Measurements from ENCODE around the gene GABRB1. TPM values are rescaled to one million over a fixed set of nuclear protein-coding genes. Genes with fewer than 3 reads are reported as not detected.

GABRB1 gene
- polyA plus RNA-seq, 4 donors = 0.18 to 0.78 TPM; not detected in 2

GRCh38 chr4:47410271-47410670 lies 378.9 kb downstream of the GABRB1 start:
- H3K4me3 ChIP-seq (ENCODE audit: low read depth in 1 of 3, low read length in 3 of 3) = no peak overlapping the region
- no peak for FAIRE-seq
- WGBS, 3 donors = 72 to 84% (median 79%) methylated on average over 1 of the region's 1 CpG
- H3K36me3 ChIP-seq (ENCODE audit: control insufficient read depth in 3 of 3, insufficient read depth in 2 of 3, low read depth in 1 of 3, low read length in 3 of 3) = no peaks in the 10 kb centered on the region
- no peak for DNase-seq
- H3K9me3 ChIP-seq (ENCODE audit: control insufficient read depth in 2 of 2, insufficient read depth in 1 of 2, low read depth in 1 of 2, low read length in 1 of 2) = no peaks in the 10 kb centered on the region
- H3K4me1 ChIP-seq (ENCODE audit: control insufficient read depth in 3 of 3, insufficient read depth in 2 of 3, low read depth in 1 of 3, low read length in 2 of 3) = no peaks in the 10 kb centered on the region
- no peak overlapping the region for H3K27ac ChIP-seq (ENCODE audit: low read depth in 1 of 3, low read length in 2 of 3)
- peaks cover 0 to 4% (median 2%) of the 10 kb centered on the region in 3 donors for H3K27me3 ChIP-seq (ENCODE audit: control insufficient read depth in 3 of 3, insufficient read depth in 3 of 3, low read length in 3 of 3)

- no peak overlapping the region for H3K4me3 ChIP-seq (ENCODE audit: low read depth in 1 of 3, low read length in 3 of 3)
- WGBS, 3 donors = 55 to 85% (median 73%) methylated on average over 2 of the region's 2 CpGs
- H3K27ac ChIP-seq (ENCODE audit: low read depth in 1 of 3, low read length in 2 of 3) = no peak overlapping the region
- FAIRE-seq (no peak), DNase-seq (no peak)
- no peaks in the 10 kb centered on the region for H3K4me1 ChIP-seq (ENCODE audit: control insufficient read depth in 3 of 3, insufficient read depth in 2 of 3, low read depth in 1 of 3, low read length in 2 of 3)
- no peaks in the 10 kb centered on the region for H3K9me3 ChIP-seq (ENCODE audit: control insufficient read depth in 2 of 2, insufficient read depth in 1 of 2, low read depth in 1 of 2, low read length in 1 of 2)
- H3K27me3 ChIP-seq (ENCODE audit: control insufficient read depth in 3 of 3, insufficient read depth in 3 of 3, low read length in 3 of 3) = peaks cover 0 to 4% (median 0%) of the 10 kb centered on the region in 3 donors
- no peaks in the 10 kb centered on the region for H3K36me3 ChIP-seq (ENCODE audit: control insufficient read depth in 3 of 3, insufficient read depth in 2 of 3, low read depth in 1 of 3, low read length in 3 of 3)
These were observed 382.2 kb downstream of the GABRB1 start for GRCh38 chr4:47413521-47413920.

- Histone ChIP-seq H3K4me3 (ENCODE audit: low read depth in 1 of 3, low read length in 3 of 3) (no peak overlapping the region), H3K36me3 (ENCODE audit: control insufficient read depth in 3 of 3, insufficient read depth in 2 of 3, low read depth in 1 of 3, low read length in 3 of 3) (no peaks in the 10 kb centered on the region), H3K27me3 (ENCODE audit: control insufficient read depth in 3 of 3, insufficient read depth in 3 of 3, low read length in 3 of 3) (no peaks in the 10 kb centered on the region), H3K27ac (ENCODE audit: low read depth in 1 of 3, low read length in 2 of 3) (no peak overlapping the region), H3K9me3 (ENCODE audit: control insufficient read depth in 2 of 2, insufficient read depth in 1 of 2, low read depth in 1 of 2, low read length in 1 of 2) (no peaks in the 10 kb centered on the region), H3K4me1 (ENCODE audit: control insufficient read depth in 3 of 3, insufficient read depth in 2 of 3, low read depth in 1 of 3, low read length in 2 of 3) (no peaks in the 10 kb centered on the region)
- FAIRE-seq = no peak
- DNase-seq = no peak
These were observed 384.4 kb downstream of the GABRB1 start for GRCh38 chr4:47415719-47416118.

GRCh38 chr4:47418147-47418546 lies 386.8 kb downstream of the GABRB1 start:
- no peak for FAIRE-seq
- H3K27ac ChIP-seq (ENCODE audit: low read depth in 1 of 3, low read length in 2 of 3) = no peak overlapping the region
- no peak for DNase-seq
- no peaks in the 10 kb centered on the region for H3K9me3 ChIP-seq (ENCODE audit: control insufficient read depth in 2 of 2, insufficient read depth in 1 of 2, low read depth in 1 of 2, low read length in 1 of 2)
- H3K27me3 ChIP-seq (ENCODE audit: control insufficient read depth in 3 of 3, insufficient read depth in 3 of 3, low read length in 3 of 3) = no peaks in the 10 kb centered on the region
- H3K4me1 ChIP-seq (ENCODE audit: control insufficient read depth in 3 of 3, insufficient read depth in 2 of 3, low read depth in 1 of 3, low read length in 2 of 3) = no peaks in the 10 kb centered on the region
- no peak overlapping the region for H3K4me3 ChIP-seq (ENCODE audit: low read depth in 1 of 3, low read length in 3 of 3)
- no peaks in the 10 kb centered on the region for H3K36me3 ChIP-seq (ENCODE audit: control insufficient read depth in 3 of 3, insufficient read depth in 2 of 3, low read depth in 1 of 3, low read length in 3 of 3)
- 54 to 65% (median 62%) methylated on average over 2 of the region's 2 CpGs for WGBS, 3 donors

GRCh38 chr4:47419296-47419695 lies 387.9 kb downstream of the GABRB1 start:
- FAIRE-seq (no peak), DNase-seq (no peak)
- no peak overlapping the region for H3K27ac ChIP-seq (ENCODE audit: low read depth in 1 of 3, low read length in 2 of 3)
- H3K4me1 ChIP-seq (ENCODE audit: control insufficient read depth in 3 of 3, insufficient read depth in 2 of 3, low read depth in 1 of 3, low read length in 2 of 3) = no peaks in the 10 kb centered on the region
- no peaks in the 10 kb centered on the region for H3K9me3 ChIP-seq (ENCODE audit: control insufficient read depth in 2 of 2, insufficient read depth in 1 of 2, low read depth in 1 of 2, low read length in 1 of 2)
- no peaks in the 10 kb centered on the region for H3K36me3 ChIP-seq (ENCODE audit: control insufficient read depth in 3 of 3, insufficient read depth in 2 of 3, low read depth in 1 of 3, low read length in 3 of 3)
- H3K4me3 ChIP-seq (ENCODE audit: low read depth in 1 of 3, low read length in 3 of 3) = no peak overlapping the region
- WGBS, 3 donors = 43 to 62% (median 59%) methylated on average over 2 of the region's 2 CpGs
- no peaks in the 10 kb centered on the region for H3K27me3 ChIP-seq (ENCODE audit: control insufficient read depth in 3 of 3, insufficient read depth in 3 of 3, low read length in 3 of 3)

GRCh38 chr4:47425628-47426027 lies 394.3 kb downstream of the GABRB1 start:
- Histone ChIP-seq H3K4me1 (ENCODE audit: control insufficient read depth in 3 of 3, insufficient read depth in 2 of 3, low read depth in 1 of 3, low read length in 2 of 3) (no peaks in the 10 kb centered on the region), H3K36me3 (ENCODE audit: control insufficient read depth in 3 of 3, insufficient read depth in 2 of 3, low read depth in 1 of 3, low read length in 3 of 3) (no peaks in the 10 kb centered on the region), H3K4me3 (ENCODE audit: low read depth in 1 of 3, low read length in 3 of 3) (no peak overlapping the region), H3K9me3 (ENCODE audit: control insufficient read depth in 2 of 2, insufficient read depth in 1 of 2, low read depth in 1 of 2, low read length in 1 of 2) (peaks cover 0 to 3% of the 10 kb centered on the region in 2 donors), H3K27ac (ENCODE audit: low read depth in 1 of 3, low read length in 2 of 3) (no peak overlapping the region), H3K27me3 (ENCODE audit: control insufficient read depth in 3 of 3, insufficient read depth in 3 of 3, low read length in 3 of 3) (no peaks in the 10 kb centered on the region)
- WGBS, 3 donors = 95 to 98% (median 95%) methylated on average over 25 of the region's 25 CpGs
- no peak for DNase-seq
- FAIRE-seq = no peak

GRCh38 chr4:47427935-47428334 lies 396.6 kb downstream of the GABRB1 start:
- FAIRE-seq (no peak), DNase-seq (no peak)
- Histone ChIP-seq H3K36me3 (ENCODE audit: control insufficient read depth in 3 of 3, insufficient read depth in 2 of 3, low read depth in 1 of 3, low read length in 3 of 3) (no peaks in the 10 kb centered on the region), H3K27ac (ENCODE audit: low read depth in 1 of 3, low read length in 2 of 3) (no peak overlapping the region), H3K4me1 (ENCODE audit: control insufficient read depth in 3 of 3, insufficient read depth in 2 of 3, low read depth in 1 of 3, low read length in 2 of 3) (no peaks in the 10 kb centered on the region), H3K27me3 (ENCODE audit: control insufficient read depth in 3 of 3, insufficient read depth in 3 of 3, low read length in 3 of 3) (peaks cover 0 to 1% (median 0%) of the 10 kb centered on the region in 3 donors), H3K9me3 (ENCODE audit: control insufficient read depth in 2 of 2, insufficient read depth in 1 of 2, low read depth in 1 of 2, low read length in 1 of 2) (peaks cover 0 to 3% of the 10 kb centered on the region in 2 donors), H3K4me3 (ENCODE audit: low read depth in 1 of 3, low read length in 3 of 3) (no peak overlapping the region)
- 84 to 96% (median 86%) methylated on average over 2 of the region's 2 CpGs for WGBS, 3 donors

GRCh38 chr4:47432749-47433148 lies 401.4 kb downstream of the GABRB1 start:
- Histone ChIP-seq H3K36me3 (ENCODE audit: control insufficient read depth in 3 of 3, insufficient read depth in 2 of 3, low read depth in 1 of 3, low read length in 3 of 3) (no peaks in the 10 kb centered on the region), H3K9me3 (ENCODE audit: control insufficient read depth in 2 of 2, insufficient read depth in 1 of 2, low read depth in 1 of 2, low read length in 1 of 2) (no peaks in the 10 kb centered on the region), H3K27ac (ENCODE audit: low read depth in 1 of 3, low read length in 2 of 3) (no peak overlapping the region), H3K4me3 (ENCODE audit: low read depth in 1 of 3, low read length in 3 of 3) (no peak overlapping the region), H3K27me3 (ENCODE audit: control insufficient read depth in 3 of 3, insufficient read depth in 3 of 3, low read length in 3 of 3) (peaks cover 0 to 2% (median 0%) of the 10 kb centered on the region in 3 donors), H3K4me1 (ENCODE audit: control insufficient read depth in 3 of 3, insufficient read depth in 2 of 3, low read depth in 1 of 3, low read length in 2 of 3) (no peaks in the 10 kb centered on the region)
- no peak for FAIRE-seq
- no peak for DNase-seq
- 54 to 82% (median 64%) methylated on average over 1 of the region's 1 CpG for WGBS, 3 donors

GRCh38 chr4:47434931-47435330 lies 403.6 kb downstream of the GABRB1 start:
- Histone ChIP-seq H3K27me3 (ENCODE audit: control insufficient read depth in 3 of 3, insufficient read depth in 3 of 3, low read length in 3 of 3) (peaks cover 0 to 2% (median 0%) of the 10 kb centered on the region in 3 donors), H3K4me3 (ENCODE audit: low read depth in 1 of 3, low read length in 3 of 3) (no peak overlapping the region), H3K27ac (ENCODE audit: low read depth in 1 of 3, low read length in 2 of 3) (no peak overlapping the region), H3K9me3 (ENCODE audit: control insufficient read depth in 2 of 2, insufficient read depth in 1 of 2, low read depth in 1 of 2, low read length in 1 of 2) (no peaks in the 10 kb centered on the region), H3K36me3 (ENCODE audit: control insufficient read depth in 3 of 3, insufficient read depth in 2 of 3, low read depth in 1 of 3, low read length in 3 of 3) (no peaks in the 10 kb centered on the region), H3K4me1 (ENCODE audit: control insufficient read depth in 3 of 3, insufficient read depth in 2 of 3, low read depth in 1 of 3, low read length in 2 of 3) (no peaks in the 10 kb centered on the region)
- no peak for DNase-seq
- FAIRE-seq = no peak
